Body of pancreas (tissue), 4 donors: ENCODE measurements around the gene NIBAN1. TPM values are rescaled to one million over a fixed set of nuclear protein-coding genes. Genes with fewer than 3 reads are reported as not detected.
A peak's percentile ranks its signal among the peaks of the same experiment; 100 is the strongest.

Experiments used
- ATAC-seq: fragments of 150-250 bp; one replicate; pipeline ENCODE4 v1.9.1; 2016
- DNase-seq, 4 donors: peaks; one replicate each; pipeline ENCODE4 v3.0.0-alpha.2; 2019
- H3K27ac ChIP-seq, 4 donors: fragments of 200-600 bp; sonication (generic); 1 replicate in 3 of 4; 2 replicates in 1 of 4; pipeline versions ENCODE4 v1.5.1 to v1.6.1; 2016 to 2019; ENCODE audit warnings: mild to moderate bottlenecking in 1 of 4, mixed read lengths in 1 of 4, moderate library complexity in 1 of 4
- H3K27me3 ChIP-seq, 2 donors: fragments of 200-600 bp; sonication (generic); one replicate each; pipeline ENCODE4 v1.6.0; 2016; ENCODE audit warnings: mild to moderate bottlenecking in 1 of 2
- H3K36me3 ChIP-seq, 2 donors: fragments of 200-600 bp; sonication (generic); replicated peaks in 1 of 2; 2 replicates each; pipeline ENCODE4 v1.5.1; 2016; ENCODE audit warnings: low read depth in 2 of 2; ENCODE audit not compliant: insufficient read depth in 1 of 2
- H3K4me1 ChIP-seq: fragments of 200-600 bp; sonication (generic); one replicate; pipeline ENCODE4 v1.6.0; 2016
- H3K4me3 ChIP-seq, 2 donors: fragments of 200-600 bp; sonication (generic); 1 replicate in 1 of 2; 2 replicates in 1 of 2; pipeline ENCODE4 v1.5.1; 2016 to 2019
- H3K9me3 ChIP-seq, 3 donors: fragments of 200-600 bp; sonication (generic); 1 replicate in 2 of 3; 2 replicates in 1 of 3; pipeline ENCODE4 v1.5.1; 2016
- POLR2A ChIP-seq, 3 donors: fragments of 450-650 bp; IDR thresholded peaks; one replicate each; pipeline ENCODE4 v1.6.1; 2016; ENCODE audit warnings: antibody characterized with exemption in 3 of 3, mild to moderate bottlenecking in 2 of 3
- WGBS, 2 donors: methylation state at CpG; one replicate each; pipeline ENCODE4 v1.1.5; 2017; 5-methylcytosine and 5-hydroxymethylcytosine counted together
- intact Hi-C: fragments of 100-400 bp; cut with DNase I; formaldehyde crosslinking; loops from one replicate; pipeline ENCODE4 v1.15.1; 2023
- total RNA-seq, 2 donors: library from RNA; depleted of rRNA; stranded (reverse); fragments of >200 nt; gene quantifications; one replicate each; pipeline ENCODE4 v1.1.0, GENCODE V29; 2016
- TF ChIP-seq, protein P1 (sequence below), 7 experiments: fragments of 450-650 bp in 4 of 7; fragments of 200-600 bp in 3 of 7; sonication (generic) in 3 of 7; IDR thresholded peaks; one replicate each; pipeline ENCODE4 v1.5.1; 2016 to 2019; ENCODE audit warnings: antibody characterized with exemption in 7 of 7

The NIBAN1 gene
- total RNA-seq, 2 donors from 2014 or later: 51.1 to 59.7 TPM

DNA sequence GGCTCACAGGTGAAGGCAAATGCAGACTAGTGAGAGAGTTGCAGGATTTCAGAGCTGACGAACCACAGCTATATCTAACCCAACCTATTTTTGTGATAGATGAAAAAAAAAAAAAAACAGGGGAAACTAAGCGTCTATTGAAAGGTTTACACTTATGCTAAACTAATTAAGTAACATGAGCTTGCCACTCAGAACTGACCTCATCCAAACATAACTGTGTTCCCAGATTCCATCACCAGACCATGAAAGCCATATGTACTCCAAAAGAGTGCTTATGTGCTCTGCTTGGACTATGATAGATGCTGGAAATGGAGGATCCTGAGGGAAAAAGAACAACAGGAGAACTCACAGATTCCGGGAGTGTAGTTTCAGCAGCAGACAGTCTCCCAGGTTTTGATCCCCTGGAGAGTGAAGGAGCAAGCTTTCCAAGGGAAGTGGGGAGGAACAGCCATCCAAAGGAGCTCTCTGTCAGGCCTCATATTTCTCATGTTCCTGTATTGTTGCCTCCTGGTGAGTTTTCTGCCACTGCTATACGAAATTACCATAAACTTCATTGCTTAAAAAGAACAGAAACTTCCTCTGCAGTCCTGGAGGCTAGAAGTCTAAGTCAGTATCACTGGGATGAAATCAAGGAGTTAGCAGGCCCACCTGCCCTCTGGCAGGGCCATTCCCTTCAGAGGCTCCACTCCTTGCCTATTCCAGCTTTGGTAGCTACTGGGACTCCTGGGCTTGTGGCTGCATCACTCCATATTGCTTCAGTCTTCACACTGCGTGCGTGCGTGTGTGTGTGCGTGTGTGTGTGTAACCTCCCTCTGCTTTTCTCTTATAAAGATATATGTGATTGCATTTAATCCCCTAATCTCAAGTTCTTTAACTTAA lies 38.1 kb downstream of the NIBAN1 start:
- intact Hi-C loops: no loop called here
- 81 to 83% methylated on average over 8 of the region's 8 CpGs for WGBS, 2 donors
- ATAC-seq (no peak), DNase-seq (no peak)
- TF ChIP-seq, protein P1, sequence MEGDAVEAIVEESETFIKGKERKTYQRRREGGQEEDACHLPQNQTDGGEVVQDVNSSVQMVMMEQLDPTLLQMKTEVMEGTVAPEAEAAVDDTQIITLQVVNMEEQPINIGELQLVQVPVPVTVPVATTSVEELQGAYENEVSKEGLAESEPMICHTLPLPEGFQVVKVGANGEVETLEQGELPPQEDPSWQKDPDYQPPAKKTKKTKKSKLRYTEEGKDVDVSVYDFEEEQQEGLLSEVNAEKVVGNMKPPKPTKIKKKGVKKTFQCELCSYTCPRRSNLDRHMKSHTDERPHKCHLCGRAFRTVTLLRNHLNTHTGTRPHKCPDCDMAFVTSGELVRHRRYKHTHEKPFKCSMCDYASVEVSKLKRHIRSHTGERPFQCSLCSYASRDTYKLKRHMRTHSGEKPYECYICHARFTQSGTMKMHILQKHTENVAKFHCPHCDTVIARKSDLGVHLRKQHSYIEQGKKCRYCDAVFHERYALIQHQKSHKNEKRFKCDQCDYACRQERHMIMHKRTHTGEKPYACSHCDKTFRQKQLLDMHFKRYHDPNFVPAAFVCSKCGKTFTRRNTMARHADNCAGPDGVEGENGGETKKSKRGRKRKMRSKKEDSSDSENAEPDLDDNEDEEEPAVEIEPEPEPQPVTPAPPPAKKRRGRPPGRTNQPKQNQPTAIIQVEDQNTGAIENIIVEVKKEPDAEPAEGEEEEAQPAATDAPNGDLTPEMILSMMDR (IDR thresholded peaks at IDR 0.05): no peak
- TF ChIP-seq POLR2A (IDR thresholded peaks at IDR 0.05): no peak
- H3K9me3 ChIP-seq: no peaks in the 10 kb centered on the region
- no peaks in the 10 kb centered on the region for H3K27me3 ChIP-seq
- H3K36me3 ChIP-seq: no peaks in the 10 kb centered on the region
- H3K4me3 ChIP-seq: no peak overlapping the region
- H3K27ac ChIP-seq: no peak overlapping the region
- H3K4me1 ChIP-seq: peaks cover 22% of the 10 kb centered on the region

DNA sequence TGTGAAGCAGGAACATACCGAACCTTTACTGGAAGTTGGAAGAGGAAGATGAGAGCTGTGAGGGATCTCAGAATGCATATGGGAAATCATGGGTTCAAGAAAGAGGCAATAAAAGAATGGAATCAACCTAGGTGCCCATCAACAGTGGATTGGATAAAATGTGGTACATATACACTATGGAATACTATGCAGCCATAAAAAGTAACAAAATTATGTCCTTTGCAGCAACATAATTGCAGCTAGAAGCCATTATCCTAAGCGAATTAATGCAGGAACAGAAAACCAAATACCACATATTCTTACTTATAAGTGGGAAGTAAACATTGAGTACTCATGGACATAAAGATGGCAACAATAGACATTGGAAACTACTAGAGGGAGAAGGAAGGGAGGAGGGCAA lies 40.4 kb downstream of the NIBAN1 start:
- Histone ChIP-seq H3K27ac (no peak overlapping the region), H3K36me3 (no peaks in the 10 kb centered on the region), H3K27me3 (no peaks in the 10 kb centered on the region), H3K4me1 (peaks cover 32% of the 10 kb centered on the region), H3K9me3 (no peaks in the 10 kb centered on the region), H3K4me3 (no peak overlapping the region)
- 91 to 96% methylated on average over 2 of the region's 2 CpGs for WGBS, 2 donors
- intact Hi-C loops: no loop called here
- DNase-seq: no peak
- ATAC-seq: no peak
- TF ChIP-seq POLR2A (IDR thresholded peaks at IDR 0.05): no peak

DNA sequence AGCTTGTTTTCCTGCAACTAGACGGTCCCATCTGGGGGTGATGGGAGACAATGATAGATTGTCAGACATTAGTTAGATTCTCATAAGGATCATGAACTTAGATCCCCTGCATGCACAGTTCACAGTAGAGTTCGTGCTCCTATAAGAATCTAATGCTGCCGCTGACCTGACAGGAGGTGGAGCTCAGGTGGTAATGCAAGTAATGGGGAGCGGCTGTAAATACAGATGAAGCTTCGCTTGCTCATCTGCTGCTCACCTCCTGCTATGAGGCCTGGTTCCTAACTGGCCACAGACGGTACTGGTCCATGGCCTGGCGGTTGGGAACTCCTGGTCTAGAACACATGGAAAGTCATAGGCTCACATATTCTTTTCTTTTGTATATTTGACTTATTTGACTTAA lies 42.0 kb downstream of the NIBAN1 start:
- peaks cover 37% of the 10 kb centered on the region for H3K4me1 ChIP-seq
- ATAC-seq: no peak
- intact Hi-C loops: no loop called here
- TF ChIP-seq POLR2A (IDR thresholded peaks at IDR 0.05): no peak
- DNase-seq: no peak
- H3K4me3 ChIP-seq: no peak overlapping the region
- H3K27ac ChIP-seq: no peak overlapping the region
- H3K27me3 ChIP-seq: no peaks in the 10 kb centered on the region
- WGBS, 2 donors: 90 to 93% methylated on average over 7 of the region's 7 CpGs
- H3K9me3 ChIP-seq: no peaks in the 10 kb centered on the region
- no peaks in the 10 kb centered on the region for H3K36me3 ChIP-seq

DNA sequence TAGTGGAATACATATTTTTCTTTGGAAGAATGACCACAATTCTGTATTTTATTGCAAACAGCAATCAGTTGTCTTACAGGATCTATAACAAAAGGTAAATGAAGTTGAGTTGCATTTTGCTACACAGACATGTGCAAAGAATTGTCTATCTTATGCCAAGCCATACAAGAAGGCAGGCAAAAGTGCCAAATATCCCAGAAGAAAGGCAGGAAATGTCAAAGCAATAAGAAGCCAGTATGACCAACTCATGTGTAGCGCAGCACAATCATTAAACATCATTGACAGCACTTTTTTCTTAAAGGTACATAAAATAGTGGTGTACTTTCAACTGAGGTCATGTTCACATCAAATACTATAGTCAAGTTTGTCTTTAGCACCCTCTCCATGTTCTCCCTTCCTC lies 42.7 kb downstream of the NIBAN1 start:
- no peaks in the 10 kb centered on the region for H3K36me3 ChIP-seq
- peaks cover 34% of the 10 kb centered on the region for H3K4me1 ChIP-seq
- H3K4me3 ChIP-seq: no peak overlapping the region
- H3K27ac ChIP-seq: no peak overlapping the region
- intact Hi-C loops: no loop called here
- TF ChIP-seq, protein P1 (IDR thresholded peaks at IDR 0.05): no peak
- TF ChIP-seq POLR2A (IDR thresholded peaks at IDR 0.05): no peak
- DNase-seq (no peak), ATAC-seq (no peak)
- no peaks in the 10 kb centered on the region for H3K27me3 ChIP-seq
- H3K9me3 ChIP-seq: no peaks in the 10 kb centered on the region
- 56 to 57% methylated on average over 1 of the region's 1 CpG for WGBS, 2 donors

DNA sequence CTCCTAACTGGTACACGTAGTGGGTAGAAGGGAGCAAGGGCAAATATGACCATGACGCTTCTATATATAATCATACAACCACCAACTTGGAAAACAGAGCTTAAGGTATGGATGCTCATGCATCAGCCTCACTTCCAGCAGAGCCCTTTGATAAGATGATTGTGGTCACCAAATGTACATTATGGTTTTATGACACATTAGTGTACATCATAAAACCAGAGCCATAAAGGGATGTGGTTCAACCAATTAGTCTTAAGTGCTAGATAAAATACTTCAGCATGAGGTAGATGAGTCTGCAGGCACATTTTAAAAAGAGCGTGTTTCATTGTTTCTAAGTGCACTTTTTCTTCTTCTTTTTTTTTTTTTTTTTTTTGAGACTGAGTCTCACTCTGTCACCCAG lies 43.7 kb downstream of the NIBAN1 start:
- 75 to 88% methylated on average over 3 of the region's 3 CpGs for WGBS, 2 donors
- H3K27me3 ChIP-seq: no peaks in the 10 kb centered on the region
- ATAC-seq: no peak

More for the DNA sequence above, 43.7 kb downstream of the NIBAN1 start:
- H3K4me3 ChIP-seq: no peak overlapping the region
- intact Hi-C loops: no loop called here
- no peak for DNase-seq
- TF ChIP-seq, protein P1 (IDR thresholded peaks at IDR 0.05): no peak
- no peak for TF ChIP-seq POLR2A (IDR thresholded peaks at IDR 0.05)
- peak overlapping the region in 2 of 4 donors; percentile 49 to 55 for H3K27ac ChIP-seq
- peaks cover 34% of the 10 kb centered on the region for H3K4me1 ChIP-seq
- no peaks in the 10 kb centered on the region for H3K36me3 ChIP-seq
- H3K9me3 ChIP-seq: no peaks in the 10 kb centered on the region
